AG04450 (cell line): ENCODE results near the gene GUCY2F. TPM values are rescaled to one million over a fixed set of nuclear protein-coding genes. Genes with fewer than 3 reads are reported as not detected.

Experiments used
- CTCF ChIA-PET: fragments of 300-600, 350-600 bp; formaldehyde crosslinking; extraction: SDS; loops from one replicate; lab custom pipeline; 2022; ENCODE audit warnings: antibody characterized with exemption, inconsistent platforms; lab: Charles Lee
- POLR2A ChIA-PET: fragments of 350-600 bp; formaldehyde crosslinking; extraction: SDS; loops from one replicate; lab custom pipeline; 2021; ENCODE audit warnings: antibody characterized with exemption, inconsistent platforms; lab: Yijun Ruan, JAX
- DNase-seq: peaks from one replicate; pipeline ENCODE4 v3.0.0-alpha.2; 2011; ENCODE audit warnings: low read depth, low spot score
- H3K27ac ChIP-seq: one replicate; pipeline ENCODE4 v1.5.1; 2012; ENCODE audit warnings: low read depth, low read length, control low read depth
- H3K27me3 ChIP-seq: one replicate; pipeline ENCODE4 v1.6.0; 2012; ENCODE audit warnings: low read length; ENCODE audit not compliant: control insufficient read depth, insufficient read depth
- H3K4me3 ChIP-seq: 2 replicates; pipeline ENCODE4 v1.5.1; 2011; ENCODE audit warnings: mild to moderate bottlenecking, low read depth, low read length, control low read depth
- H3K9me3 ChIP-seq: 2 replicates; pipeline ENCODE4 v1.5.1; 2012; ENCODE audit warnings: low read length; ENCODE audit not compliant: control insufficient read depth, insufficient read depth
- CTCF ChIP-seq: IDR thresholded peaks from 2 replicates; pipeline ENCODE4 v1.5.1; 2011; ENCODE audit warnings: low read depth, low read length, control low read depth, inconsistent platforms
- polyA plus RNA-seq: library from polyadenylated mRNA; depleted of rRNA; stranded (reverse); fragments of >200 nt; gene quantifications from 2 replicates; pipeline ENCODE4 v1.2.3, GENCODE V29; 2011

GUCY2F gene
- polyA plus RNA-seq, 1 experiment = 0.02 TPM

DNA sequence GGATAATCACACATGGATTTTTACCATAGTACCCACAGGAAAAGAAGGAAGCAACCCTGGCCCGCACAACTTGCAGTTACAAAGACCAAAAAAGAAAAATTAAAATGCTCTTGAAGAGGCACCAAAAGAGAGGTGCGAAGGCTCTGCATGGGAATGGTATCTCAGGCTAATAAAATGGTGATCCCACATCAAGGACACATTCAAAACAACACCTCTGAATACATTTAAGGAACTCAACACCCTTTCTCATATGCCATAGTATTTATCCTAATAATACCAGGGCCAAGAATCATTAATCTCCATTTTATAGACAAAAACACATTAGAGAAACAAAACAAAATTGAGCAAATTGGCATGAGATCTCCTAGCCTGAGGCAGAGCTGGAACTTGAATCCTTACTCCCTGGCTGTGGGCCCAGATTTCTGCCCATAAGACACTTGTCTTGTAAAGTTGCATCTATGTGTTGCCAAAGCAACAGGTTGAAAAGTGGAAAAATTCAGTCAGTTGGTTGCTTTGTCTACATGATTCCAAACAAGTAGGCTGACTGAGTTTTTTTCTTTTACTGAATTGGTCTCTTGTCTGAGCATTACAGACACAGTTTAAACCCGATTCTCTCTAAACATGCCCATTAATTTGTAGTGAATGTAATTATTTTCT is 33.5 kb downstream of the GUCY2F start:
- CTCF ChIA-PET = interaction anchor here (0.9 kb wide), 1 partner anchor 37 kb away, joined by 3 read pairs; no protein-coding TSS in a partner anchor
- TF ChIP-seq CTCF = no peak

GRCh38 chrX:109441266-109441665 is 40.6 kb downstream of the GUCY2F start:
- no peak for TF ChIP-seq CTCF
- ChIA-PET POLR2A (no interaction called here), CTCF (no interaction called here)

More for the DNA sequence above, 33.5 kb downstream of the GUCY2F start:
- Histone ChIP-seq H3K27ac (no peak overlapping the region), H3K27me3 (no peaks in the 10 kb centered on the region), H3K4me3 (no peak overlapping the region), H3K9me3 (no peaks in the 10 kb centered on the region)
- no peak for DNase-seq
- POLR2A ChIA-PET = no interaction called here

DNA sequence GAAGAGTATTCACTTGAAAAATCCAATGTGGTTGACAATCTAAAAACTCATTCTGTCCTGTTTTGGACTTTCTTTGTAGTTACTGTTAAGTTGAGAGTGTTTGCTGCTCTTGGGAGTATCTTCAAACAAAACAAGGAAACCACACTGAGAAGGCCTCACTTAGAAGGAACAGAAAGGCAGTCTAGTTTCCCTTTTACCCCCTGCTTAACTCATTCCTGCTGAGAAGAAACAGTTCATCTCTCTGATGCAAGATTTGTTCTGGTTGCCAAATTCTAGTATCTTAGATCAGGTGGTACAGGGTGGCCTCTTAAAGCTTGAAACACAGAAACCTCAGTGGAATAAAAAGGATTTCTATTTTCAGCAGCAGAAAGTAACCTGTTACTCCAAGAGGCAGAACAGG is 41.4 kb downstream of the GUCY2F start:
- no peak overlapping the region for H3K4me3 ChIP-seq
- H3K27me3 ChIP-seq = no peaks in the 10 kb centered on the region
- CTCF ChIA-PET = no interaction called here
- POLR2A ChIA-PET = no interaction called here
- H3K9me3 ChIP-seq = no peaks in the 10 kb centered on the region
- H3K27ac ChIP-seq = no peak overlapping the region
- no peak for DNase-seq
- TF ChIP-seq CTCF = no peak

More at GRCh38 chrX:109441266-109441665, 40.6 kb downstream of the GUCY2F start:
- Histone ChIP-seq H3K27ac (no peak overlapping the region), H3K4me3 (no peak overlapping the region), H3K27me3 (no peaks in the 10 kb centered on the region), H3K9me3 (no peaks in the 10 kb centered on the region)
- no peak for DNase-seq

DNA sequence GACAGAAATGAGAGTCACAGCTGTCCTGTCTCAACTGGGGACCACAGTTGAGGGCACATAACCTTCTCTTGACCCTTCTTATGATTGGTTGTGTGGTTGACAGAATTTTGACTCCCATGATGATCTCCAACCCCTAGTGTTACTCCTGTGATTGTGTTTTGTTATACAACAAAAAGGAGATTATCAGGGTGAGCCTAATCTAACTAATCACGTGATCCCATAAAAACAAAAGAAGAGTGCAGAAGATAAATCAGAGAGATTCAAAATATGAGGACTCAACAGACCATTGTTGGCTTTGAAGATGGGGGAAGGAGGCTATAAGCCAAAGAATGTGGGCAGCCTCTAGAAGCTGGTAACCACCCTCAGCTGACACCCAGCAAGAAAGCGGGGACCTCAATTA is 72.7 kb downstream of the GUCY2F start:
- H3K4me3 ChIP-seq = no peak overlapping the region
- no peaks in the 10 kb centered on the region for H3K27me3 ChIP-seq
- no peaks in the 10 kb centered on the region for H3K9me3 ChIP-seq
- POLR2A ChIA-PET = no interaction called here
- TF ChIP-seq CTCF = no peak
- CTCF ChIA-PET = no interaction called here
- no peak for DNase-seq
- no peak overlapping the region for H3K27ac ChIP-seq

GRCh38 chrX:109403922-109404321 is 78.0 kb downstream of the GUCY2F start:
- H3K4me3 ChIP-seq = no peak overlapping the region
- POLR2A ChIA-PET = no interaction called here
- TF ChIP-seq CTCF = no peak
- no peak for DNase-seq
- no peaks in the 10 kb centered on the region for H3K27me3 ChIP-seq
- H3K9me3 ChIP-seq = no peaks in the 10 kb centered on the region
- H3K27ac ChIP-seq = no peak overlapping the region
- CTCF ChIA-PET = no interaction called here
